Stimulated activated naive CD8-positive, alpha-beta T cell treated with anti-CD3 and anti-CD28 coated beads, Interleukin-15, Interleukin-2, amounts not matched to agents 100 U/mL and 50 U/mL, for 24 hours (primary cell): ENCODE data around the gene CACNA1S.

Experiments
- ATAC-seq: fragments of 150-1000 bp; cut with Tn5 transposase; one replicate; pipeline ENCODE4 v1.10.0; 2021
- DNase-seq: peaks from one replicate; pipeline ENCODE4 v3.0.0; 2021

CACNA1S gene

DNA sequence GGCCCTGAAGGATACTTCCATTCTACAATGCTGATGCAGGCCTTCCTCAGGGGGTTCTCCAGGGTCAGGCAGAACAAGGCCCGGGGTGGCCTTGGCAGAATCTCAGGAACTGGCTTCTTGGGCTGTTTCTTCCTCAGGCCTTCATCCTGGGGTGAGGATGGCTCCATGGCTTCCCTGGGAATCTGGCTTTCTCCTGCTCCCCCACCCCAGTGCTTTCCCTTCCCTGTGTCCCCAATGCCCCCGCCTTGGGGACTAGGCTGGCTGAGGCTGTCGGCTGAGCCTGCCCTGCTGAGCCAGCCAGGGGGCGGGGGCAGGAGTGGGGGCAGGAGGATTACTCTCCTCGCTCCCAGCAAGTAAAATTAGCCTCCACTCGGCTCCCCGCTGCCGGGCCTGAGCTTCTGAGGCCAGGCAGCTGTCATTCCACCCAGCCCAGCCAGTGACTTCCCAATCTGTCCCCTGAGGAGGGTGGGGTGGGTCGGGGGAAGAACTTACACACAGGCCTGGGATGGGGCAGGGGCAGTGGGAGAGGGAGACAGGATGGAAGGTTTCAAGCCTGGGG lies at the start of gene CACNA1S:
TSS of gene CACNA1S (minus strand) at position 254 of the 559 bp plus-strand sequence. CDS start at position 167, 87 bp downstream.
- no peak for ATAC-seq
- DNase-seq: no peak

DNA sequence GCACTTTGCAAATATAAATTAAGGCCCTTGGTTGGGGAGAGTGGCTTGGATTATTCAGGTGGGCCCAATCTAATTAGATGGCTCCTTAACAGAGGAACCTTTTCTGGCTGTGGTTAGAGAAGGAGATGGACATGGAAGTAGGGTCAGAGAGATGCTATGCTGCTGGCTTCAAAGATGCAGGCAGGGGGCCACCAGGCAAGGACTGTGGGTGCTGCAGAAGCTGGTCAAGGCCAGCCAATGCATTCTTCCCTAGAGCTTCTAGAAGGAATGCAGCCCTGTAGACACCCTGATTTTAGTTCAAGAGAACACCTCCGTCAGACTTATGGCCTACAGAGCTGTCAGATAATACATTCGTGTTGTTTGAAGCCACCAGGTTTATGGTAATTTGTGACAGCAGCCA lies 45.7 kb upstream of the CACNA1S start:
- ATAC-seq (no peak), DNase-seq (no peak)

DNA sequence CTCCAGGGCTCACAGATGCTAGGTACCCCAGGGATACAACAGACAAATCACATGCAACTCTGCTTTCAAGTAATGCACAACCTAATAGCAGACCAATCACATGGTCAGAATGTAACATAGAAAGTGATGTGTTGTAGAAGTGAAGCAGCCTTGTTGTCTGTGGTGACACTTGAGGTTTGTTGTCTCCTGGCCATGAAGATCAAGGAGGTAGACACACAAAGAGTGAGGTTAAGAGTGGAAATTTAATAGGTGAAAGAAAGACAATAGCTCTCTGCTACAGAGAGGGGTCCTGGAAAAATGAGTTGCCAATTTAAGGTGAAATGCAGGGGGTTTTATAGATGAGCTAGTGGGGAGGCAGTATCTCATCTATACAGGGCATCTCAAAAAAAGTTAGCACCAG lies 44.6 kb upstream of the CACNA1S start:
- no peak for DNase-seq
- ATAC-seq: no peak

DNA sequence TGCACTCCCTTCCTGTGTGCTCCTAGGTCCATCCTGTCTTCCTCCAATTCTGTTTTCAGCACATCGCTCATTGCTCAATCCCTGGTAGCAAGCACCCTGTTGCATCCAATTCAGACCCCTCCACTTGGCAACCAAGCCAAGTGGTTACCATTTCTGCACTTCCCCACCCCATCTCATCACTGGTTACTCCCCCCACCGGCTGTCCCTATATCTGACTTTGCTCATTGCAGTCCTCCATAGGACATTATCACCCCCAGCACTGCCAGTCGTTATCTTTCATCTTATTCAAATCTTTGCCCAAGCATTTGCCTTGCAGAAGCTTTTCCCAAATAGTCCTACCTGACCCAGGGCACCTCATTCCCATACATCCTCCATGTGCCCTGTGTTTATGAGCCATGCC lies 44.1 kb upstream of the CACNA1S start:
- ATAC-seq (no peak), DNase-seq (no peak)

DNA sequence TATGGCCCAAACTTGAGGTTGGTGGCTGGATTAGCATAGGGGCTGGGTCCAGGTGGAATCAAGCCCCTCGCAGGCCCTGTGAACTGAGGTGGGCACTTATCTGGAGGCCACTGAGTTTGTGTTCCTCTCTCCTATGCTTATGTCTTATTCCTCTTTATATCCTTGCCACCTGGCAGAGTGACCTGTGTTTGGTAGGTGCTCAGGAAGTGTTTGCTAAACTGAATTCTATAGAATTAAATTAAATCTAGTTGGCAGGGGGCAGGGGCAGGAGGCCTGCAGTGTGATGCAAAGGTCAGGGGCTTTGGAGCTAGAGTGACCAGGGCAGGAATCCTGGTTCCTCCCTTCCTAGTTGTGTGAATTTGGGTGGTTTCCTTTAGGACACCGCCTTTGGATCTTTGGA lies 43.1 kb upstream of the CACNA1S start:
- DNase-seq (no peak), ATAC-seq (no peak)

DNA sequence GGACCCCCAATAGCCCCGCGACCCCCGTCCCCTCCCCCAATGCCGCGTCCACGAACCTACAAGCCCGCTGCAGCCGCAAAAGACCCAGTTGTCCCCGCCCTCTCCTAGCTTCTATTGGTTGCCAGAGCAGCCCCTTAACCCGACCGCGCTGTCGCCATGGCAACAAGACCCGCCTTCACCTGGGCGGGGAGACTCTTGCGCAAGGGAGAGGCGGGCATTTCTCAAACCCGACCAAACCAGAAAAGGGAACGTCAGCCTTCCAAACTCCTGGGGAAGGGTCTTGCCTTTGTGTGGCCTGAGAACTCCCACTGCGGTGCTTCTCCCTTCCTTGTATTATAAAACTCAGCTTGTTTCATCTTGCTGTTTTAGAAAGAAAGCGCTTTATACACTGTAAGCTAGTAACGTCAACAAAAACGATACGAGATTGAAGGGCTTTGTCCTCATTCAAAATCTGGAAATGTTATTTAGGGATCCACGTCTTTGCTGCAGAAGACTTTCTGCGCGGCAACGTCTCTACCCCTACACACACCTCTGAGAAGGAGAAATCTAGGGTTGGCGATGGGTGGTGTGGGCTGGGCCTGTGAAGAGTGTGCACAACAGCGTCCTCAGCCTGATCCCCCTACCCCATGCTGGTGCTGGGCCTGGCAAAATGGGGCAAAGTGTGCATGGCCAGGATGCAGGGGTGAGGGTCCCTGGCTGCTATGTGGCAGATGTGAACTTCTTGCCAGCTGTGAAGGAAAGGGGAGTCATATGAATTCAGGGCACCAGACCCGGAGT lies 42.4 kb upstream of the CACNA1S start, which contains the start of gene TMEM9:
TSS of gene TMEM9 (minus strand) at position 86 of the 777 bp plus-strand sequence. CDS start 551 bp downstream, outside the sequence.
- peak; percentile 93 for ATAC-seq
- DNase-seq: peak; percentile 99

DNA sequence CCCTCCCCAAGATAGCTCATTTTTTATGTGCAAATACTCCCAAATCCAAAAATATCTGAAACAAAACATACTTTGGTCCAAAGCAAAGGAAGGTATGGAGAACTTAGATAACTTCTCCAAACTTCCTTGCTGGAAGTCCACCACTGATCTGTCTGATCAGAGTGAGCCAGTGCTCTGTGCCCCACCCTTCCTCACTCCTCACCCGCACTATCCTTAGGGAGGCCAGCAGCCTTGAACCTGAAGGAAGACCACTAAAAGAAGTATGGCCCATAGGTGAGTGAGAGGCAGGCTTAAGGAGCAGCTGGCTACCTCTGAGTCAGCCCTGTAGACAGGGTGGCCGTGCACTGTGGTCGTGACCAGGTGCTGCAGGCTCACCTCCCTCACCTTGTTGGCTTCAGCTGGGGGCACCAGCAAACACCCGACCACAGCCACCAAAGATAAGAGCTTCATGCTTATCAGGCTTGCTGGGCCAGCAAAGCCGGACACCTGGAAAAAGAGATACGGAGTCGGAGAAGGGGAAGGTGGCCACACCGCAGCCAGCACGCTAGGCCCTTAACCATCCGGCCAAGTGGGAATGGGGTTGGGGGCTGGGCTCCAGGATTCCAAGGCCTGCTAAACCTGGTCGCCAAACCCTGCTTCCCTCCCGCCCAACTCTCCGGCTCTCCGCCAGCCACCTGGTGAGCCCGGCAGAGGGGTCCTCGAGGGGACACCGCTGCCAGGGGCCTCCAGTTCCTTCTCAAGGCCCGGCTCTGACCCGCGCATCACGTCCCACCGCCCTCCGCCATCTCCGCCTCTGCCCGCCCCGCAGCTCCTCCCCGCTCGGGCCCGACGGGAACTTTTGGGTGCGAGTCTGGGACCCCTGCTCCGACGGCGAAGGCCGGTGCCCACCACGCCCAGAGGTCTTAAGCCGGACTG lies 41.5 kb upstream of the CACNA1S start:
- DNase-seq: no peak
- peak; percentile 83 for ATAC-seq

DNA sequence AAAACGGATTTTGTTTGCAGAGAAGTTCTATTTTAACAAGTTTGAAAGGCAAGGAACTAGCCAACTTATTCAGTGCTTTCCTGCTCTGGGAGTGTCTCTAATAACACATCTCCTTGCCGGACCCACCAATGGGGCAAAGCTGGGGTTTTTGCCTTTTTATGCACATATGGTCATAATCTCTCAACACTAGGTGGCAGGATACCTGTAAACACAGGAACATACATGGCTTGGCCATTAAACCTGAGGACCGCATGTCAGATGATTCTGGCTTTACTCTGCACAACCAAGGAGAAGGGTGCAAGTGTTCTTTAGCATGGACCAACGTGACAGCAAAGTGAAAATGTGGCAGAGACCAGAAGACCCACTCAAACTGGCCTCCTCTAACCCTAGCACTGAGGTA lies 37.2 kb upstream of the CACNA1S start:
- ATAC-seq (no peak), DNase-seq (no peak)

DNA sequence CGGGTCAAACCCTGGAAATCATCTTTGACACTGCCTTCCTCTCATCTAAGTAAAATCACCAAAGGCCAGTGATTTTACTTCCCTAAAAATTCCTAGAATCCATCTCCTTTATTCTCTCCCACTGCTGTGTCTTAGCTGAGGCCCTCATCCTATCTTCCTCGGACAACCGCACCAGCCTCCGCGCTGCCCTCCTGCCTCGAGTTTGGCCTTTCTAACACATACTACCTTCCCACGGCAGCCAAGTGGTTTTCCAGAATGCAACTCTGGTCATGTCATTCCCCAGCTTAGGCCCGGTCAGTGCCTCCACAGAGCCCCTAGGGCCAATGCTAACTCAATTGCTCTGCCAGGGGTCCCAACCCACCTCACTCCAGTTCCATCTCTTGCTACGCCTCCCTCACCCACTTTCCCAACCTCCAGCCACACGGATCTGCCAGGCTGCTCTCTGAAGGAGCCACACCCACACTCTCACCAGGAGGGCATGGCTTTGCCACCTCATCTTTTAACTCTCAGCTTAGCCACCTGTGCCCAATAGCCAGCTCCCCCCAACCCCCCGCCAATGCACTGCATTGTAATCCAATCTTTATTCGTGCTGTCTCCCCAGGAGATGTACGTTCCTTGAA lies 35.3 kb upstream of the CACNA1S start:
- no peak for ATAC-seq

DNA sequence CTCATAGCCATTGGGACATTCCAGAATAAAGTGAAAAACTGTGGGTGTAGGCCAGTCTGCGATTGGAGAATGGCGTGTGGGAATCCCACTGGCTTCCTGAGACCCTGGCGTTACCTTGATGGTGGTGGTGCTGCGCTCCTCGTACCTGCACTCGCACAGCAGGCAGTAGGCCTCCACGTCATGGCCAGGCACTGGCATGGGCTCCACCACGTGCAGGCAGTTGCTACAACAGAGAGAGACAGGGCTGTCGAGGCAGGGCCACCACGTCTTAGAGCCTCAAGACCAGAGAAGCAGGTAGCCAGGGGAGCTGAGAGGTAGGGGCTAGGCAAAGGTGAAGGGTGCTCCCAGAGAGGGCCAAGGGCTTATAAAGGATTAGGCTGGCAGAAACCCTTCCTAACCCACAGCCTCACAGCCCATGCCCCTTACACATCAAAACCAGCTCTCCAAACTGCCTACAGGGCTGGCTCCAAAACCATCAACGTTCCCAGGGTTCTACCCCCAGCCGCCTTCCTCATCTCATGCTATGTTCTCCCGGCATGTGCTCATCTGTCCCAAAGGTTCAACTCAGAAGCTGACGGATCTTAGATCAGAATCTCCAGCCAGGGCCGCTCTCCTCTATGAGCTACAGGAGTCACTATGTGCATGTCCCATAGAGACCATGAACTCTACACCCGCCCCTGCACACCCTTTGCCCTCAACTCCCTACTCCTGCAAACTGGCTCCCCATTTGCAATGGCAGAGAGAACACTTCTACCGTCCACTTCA lies 34.6 kb upstream of the CACNA1S start:
- ATAC-seq: no peak
- DNase-seq: no peak

More for the DNA sequence above, 35.3 kb upstream of the CACNA1S start:
- no peak for DNase-seq

DNA sequence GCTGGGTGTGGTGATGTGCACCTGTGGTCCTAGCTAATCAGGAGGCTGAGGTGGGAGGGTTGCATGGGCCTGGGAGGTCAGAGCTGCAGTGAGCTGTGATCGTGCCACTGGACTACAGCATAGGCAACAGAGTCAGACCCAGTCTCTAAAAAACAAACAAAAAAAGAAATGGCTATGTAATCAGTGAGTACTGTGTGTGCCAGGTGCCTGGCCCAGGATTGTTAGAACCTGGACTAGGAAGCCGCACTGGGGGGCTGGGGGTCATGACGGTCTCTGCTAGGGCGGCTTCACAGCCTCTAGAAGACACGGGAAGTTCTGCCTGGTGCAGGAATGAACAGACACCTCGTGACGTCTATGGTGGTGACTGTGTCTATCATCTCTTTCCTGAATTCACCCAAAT lies 33.6 kb upstream of the CACNA1S start:
- ATAC-seq: no peak
- DNase-seq: no peak

DNA sequence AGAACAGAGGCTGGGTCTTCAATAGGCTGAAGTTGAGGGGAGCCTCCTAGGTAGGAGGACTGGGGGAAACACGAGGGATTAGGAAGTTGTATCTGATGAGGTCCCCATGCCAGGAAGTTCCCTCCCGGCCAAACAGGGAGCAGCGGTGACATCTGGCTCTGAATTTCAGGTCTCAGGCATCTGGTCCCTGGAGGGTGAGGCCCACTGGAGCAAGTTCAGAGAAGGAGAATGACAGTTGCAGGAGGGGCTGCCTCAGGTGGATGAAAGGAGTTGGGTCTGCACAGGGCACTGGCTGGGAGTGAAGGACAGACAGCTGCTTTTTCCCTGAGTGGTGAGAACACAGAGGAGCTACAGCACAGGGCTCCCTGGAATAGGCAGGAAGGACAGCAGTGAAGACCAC lies 32.9 kb upstream of the CACNA1S start:
- DNase-seq (no peak), ATAC-seq (no peak)

DNA sequence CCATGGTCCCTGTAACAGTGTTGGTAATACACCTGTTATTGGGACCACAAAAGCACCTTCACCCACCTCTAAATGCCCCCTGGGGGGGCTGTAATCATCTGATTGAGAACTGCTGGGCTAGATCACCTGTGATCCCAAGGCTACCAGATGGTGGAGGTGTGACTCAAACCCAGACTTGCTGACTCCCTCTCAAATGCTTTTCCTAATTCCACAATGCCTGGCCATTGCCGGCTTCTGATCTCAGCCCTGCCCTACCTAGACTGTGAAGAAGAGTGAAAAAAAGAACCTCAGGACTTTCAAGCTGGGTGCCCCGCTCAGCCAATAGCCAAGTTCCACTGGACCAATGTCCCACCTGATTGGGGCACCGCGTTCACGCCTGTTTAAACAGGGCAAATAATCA lies 32.5 kb upstream of the CACNA1S start:
- no peak for ATAC-seq
- no peak for DNase-seq

DNA sequence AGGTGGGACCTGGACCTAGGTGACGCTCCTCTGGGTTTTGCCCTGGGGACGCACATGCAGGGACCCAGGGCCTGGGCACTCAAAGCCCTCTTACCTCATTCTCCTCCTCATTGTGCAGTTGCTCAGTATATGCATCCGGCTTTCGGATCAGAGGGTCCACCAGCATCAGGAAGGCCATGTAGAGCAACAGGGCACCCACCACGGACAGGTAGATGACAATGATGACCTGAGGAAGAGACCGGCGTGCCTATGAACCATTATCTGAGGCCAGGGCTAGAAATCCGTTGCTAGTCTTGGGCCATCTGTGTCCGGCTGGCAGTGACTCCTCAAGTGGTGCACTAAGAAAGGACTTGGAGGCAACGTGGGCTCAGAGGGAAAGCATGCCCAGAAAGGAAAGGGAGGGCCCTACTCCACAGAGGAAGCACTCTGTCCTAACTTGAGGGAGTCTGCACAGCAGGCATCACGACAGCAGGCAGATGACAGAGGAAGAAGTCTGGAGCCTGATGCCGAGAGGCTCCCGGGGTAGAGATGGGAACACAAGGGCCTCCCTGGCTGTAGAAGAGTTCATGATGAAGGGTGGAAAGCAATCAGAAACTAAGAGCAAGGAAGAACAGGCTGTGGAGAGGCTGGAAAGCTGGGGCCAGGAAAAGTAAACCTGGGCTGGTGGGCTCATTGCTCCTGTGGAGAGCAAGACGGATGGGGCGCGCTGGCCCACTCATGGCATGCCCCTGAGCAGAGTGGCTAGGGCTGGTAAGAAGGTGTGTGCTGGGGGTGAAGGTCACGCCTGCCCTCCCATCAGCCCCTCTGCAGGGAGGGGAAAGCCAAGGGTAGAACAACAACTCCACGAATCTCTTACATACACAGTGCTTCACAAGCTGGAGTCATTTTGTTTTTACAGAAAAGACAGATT lies 31.8 kb upstream of the CACNA1S start:
- ATAC-seq (no peak), DNase-seq (no peak)

DNA sequence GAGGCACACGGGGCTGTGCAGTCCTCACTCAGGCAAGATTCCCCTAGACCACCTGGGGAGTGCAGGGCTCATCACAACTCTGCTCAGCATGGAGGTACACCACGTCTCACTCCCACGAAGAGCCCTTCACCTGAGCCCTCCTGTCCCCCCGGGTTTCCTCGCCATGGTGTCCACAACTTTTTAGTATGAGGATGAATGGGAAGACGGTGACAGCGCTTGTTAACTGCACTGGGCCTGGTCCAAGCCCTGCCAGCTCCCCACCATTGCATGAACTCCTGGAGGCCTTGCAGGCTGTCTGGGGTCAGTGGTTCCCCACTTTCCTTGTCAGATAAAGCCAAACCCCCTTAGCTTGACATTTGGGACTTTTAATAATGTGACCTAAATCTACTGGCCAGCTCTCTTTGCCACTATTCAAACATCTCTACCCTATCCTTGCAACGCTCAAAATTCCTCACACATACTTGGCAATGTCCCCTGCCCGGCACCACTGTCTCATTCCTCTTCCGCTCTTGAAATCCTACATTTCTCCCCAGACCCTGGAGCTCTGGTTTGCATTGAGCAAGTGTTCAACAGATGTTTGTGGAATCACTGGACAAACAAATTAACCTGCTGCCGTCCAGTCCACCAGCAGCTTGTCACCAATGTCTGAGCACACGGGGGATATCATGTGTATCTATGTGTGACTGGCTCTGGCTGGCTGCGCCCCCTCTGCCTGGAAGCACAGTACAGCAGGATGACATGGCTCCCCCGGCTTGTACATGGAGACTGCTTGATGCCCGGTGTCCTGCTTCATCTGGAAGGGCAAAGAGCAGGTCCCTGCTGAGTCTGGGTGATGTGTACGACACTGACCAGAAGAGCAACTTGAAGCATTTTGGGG lies 30.9 kb upstream of the CACNA1S start:
- ATAC-seq: no peak
- DNase-seq: no peak

DNA sequence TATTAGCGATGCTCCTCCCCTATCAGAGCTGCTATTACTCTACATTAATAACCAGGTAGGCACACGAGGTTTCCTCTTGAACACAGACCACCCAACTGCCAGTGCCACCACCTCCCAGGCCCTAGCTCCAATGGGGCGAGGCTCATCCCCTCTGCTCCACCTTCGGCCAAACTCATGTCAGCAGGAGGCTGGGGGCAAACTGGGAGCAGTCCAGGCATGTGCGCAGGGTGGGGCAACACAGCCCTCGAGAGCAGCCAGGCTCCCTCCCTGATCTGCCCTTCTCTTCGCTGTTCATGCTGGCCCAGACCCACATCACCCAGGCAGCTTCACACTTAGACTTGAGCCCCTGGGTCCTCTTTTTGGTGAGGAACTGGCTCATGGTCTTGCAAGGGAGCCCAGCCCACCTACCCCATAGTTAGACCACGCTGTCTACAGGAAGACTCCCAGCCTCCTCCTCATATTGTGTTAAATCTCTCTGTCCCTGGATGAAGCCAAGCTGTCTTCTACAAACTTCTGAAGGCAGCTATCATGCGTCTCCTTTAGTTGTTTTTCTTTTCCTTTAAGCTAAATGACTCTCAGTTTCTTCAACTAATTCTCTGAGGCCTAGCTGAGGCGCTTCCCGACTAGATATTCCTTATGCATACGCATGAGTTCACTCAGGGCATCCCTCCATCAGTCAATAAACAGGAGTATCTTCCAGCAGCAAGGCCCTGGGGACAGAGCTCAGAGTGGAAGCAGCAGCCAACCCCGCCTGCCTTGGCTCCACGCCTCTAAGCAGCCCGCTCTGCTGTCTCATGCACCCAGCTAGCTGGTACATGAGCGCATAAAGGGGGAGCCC lies 30.0 kb upstream of the CACNA1S start:
- DNase-seq (no peak), ATAC-seq (no peak)

DNA sequence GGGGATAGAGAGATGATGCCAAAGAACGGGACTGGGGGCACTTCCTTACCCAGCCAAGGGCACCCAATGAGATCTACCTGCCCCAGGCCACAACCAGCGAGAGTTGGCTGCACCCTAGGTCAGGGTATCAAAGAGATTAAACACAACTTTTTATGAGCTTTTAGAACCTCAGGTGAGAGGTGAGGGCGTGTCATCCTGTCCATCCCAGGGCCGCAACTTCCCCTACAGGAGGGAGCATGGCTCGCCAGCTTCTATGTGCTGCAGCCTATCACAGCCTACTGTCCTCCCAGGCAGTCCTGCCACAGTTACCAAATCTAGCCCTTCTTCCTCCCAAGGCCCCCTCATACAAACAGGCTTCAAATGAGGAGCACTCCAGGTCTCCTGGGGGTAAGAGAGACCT lies 29.2 kb upstream of the CACNA1S start:
- no peak for DNase-seq
- no peak for ATAC-seq

DNA sequence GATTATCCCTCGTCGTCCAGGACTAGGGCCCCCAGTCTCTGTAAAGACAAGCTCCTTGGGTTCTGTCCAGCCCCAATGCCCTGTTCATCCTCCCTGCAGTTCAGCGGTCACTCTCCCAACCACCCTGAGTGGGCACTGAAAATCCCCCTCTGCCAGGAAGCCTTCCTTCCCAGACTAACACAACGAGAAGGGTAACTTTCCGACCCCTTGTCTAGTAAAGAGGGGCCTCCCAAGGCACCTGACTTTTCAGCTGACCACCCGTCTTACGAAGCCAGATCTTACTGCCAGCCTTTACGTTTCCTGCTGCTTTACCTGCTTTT lies 28.7 kb upstream of the CACNA1S start:
- DNase-seq: no peak
- no peak for ATAC-seq
